Muscle of leg (tissue), 11 donors: Measurements from ENCODE around the gene AP2M1. TPM values are rescaled to one million over a fixed set of nuclear protein-coding genes. Genes with fewer than 3 reads are reported as not detected.

ENCODE experiments used
- DNase-seq: peaks from one replicate; pipeline ENCODE4 v3.0.0; 2013
- H3K27ac ChIP-seq: one replicate; pipeline ENCODE4 v1.5.1; 2013; ENCODE audit warnings: mild to moderate bottlenecking, low read length, control low read depth
- H3K27me3 ChIP-seq: one replicate; pipeline ENCODE4 v1.6.1; 2013; ENCODE audit warnings: low read length; ENCODE audit not compliant: control insufficient read depth, insufficient read depth
- H3K36me3 ChIP-seq: one replicate; pipeline ENCODE4 v1.6.1; 2013; ENCODE audit warnings: low read length; ENCODE audit not compliant: control insufficient read depth, insufficient read depth
- H3K4me1 ChIP-seq: one replicate; pipeline ENCODE4 v1.6.1; 2013; ENCODE audit warnings: low read length; ENCODE audit not compliant: control insufficient read depth, insufficient read depth
- H3K4me3 ChIP-seq: one replicate; pipeline ENCODE4 v1.5.1; 2013; ENCODE audit warnings: low read length, control low read depth
- H3K9me3 ChIP-seq: replicated peaks from 2 replicates; pipeline ENCODE4 v1.6.1; 2013; ENCODE audit warnings: low read depth, low read length; ENCODE audit not compliant: control insufficient read depth
- WGBS: methylation state at CpG from one replicate; pipeline ENCODE4 v1.1.5; 2013; ENCODE audit warnings: missing lambda C conversion rate; ENCODE audit not compliant: insufficient coverage; 5-methylcytosine and 5-hydroxymethylcytosine counted together
- polyA plus RNA-seq, 8 donors: library from polyadenylated mRNA; unstranded; fragments of 120-200 nt; gene quantifications; one replicate each; pipeline versions ENCODE4 v1.2.1 to v1.2.3, GENCODE V29; 2013; ENCODE audit warnings: inconsistent platforms in 1 of 8, low replicate concordance in 1 of 8; ENCODE audit not compliant: insufficient read length in 8 of 8, insufficient read depth in 1 of 8
- total RNA-seq: library from RNA; stranded (reverse); fragments of 120-200 nt; gene quantifications from one replicate; pipeline ENCODE4 v1.2.4, GENCODE V29; 2013

AP2M1 gene
- total and polyA plus RNA-seq, 9 donors: 130 to 255 (median 216) TPM

DNA sequence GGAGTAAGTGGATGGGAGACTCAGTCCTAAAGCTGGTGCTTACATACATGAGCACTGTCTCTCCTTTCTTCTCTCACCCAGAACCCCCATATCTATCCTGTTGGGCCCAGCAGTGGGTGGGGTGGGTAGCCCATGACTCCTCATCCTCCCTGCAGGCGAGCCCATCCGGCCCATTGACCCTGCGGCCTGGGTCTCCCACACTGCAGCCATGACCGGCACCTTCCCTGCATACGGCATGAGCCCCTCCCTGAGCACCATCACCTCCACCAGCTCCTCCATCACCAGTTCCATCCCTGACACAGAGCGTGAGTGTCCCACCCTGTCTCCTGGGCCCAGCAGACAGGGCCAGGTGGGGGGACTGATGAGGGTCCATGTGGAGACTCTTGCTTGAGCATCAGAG is 8.0 kb upstream of the AP2M1 start:
- no peak overlapping the region for H3K27ac ChIP-seq
- H3K4me3 ChIP-seq: no peak overlapping the region
- H3K27me3 ChIP-seq: no peaks in the 10 kb centered on the region
- no peaks in the 10 kb centered on the region for H3K9me3 ChIP-seq
- peaks cover 92% of the 10 kb centered on the region for H3K36me3 ChIP-seq
- no peak for DNase-seq
- H3K4me1 ChIP-seq: peaks cover 9% of the 10 kb centered on the region
- 100% methylated on average over 3 of the region's 6 CpGs for WGBS

DNA sequence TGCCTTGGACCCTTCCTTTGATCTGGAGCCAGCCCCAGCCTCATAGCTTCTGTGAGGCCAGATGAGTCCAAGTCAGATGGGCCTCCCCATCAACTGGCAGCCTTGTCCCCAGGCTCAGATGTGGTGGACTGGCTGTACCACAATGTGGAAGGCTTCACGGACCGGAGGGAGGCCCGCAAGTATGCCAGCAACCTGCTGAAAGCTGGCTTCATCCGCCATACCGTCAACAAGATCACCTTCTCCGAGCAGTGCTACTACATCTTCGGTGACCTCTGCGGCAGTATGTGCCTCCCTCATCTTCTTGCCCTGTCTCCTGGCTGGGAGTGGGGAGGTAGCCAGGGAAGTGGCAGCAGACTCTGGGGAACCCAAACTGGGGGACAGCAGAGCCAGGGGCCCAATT is 6.9 kb upstream of the AP2M1 start:
- peaks cover 95% of the 10 kb centered on the region for H3K36me3 ChIP-seq

DNA sequence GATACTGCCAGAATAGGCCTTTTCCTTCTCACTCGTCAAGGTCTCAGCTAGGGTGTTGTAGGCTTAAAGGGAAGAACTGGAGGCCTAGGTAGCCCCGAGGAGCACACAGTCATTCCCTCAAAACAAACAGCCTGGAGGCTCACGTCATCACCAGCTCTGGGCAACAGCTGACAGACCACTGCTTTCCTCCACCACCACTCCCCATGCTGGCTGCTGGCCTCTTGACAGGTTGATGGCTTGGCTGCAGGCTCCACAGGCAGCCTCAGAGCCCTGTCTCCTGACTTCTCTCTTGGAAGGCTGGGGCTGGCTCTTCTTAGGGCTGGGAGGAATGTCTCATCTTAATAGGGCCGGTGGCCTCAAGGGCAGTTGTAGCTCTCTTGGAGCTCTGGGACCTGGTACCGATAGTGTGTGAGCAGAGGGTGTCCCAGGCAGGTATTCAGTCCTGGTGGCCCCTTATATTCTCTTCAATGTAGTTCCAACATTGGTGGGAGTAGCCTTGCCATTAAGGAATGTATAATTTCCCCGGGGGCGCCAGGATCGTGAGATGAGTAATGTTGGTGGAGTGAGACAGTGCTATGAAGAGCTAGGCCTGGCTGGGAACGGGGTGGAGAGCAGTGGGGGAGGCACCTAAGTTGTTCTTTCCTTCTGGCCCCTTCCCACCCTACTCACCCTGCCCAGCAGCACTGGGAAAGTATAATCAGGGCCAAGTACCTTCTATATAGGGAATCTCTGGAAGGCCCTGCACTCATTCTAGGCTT is 6.1 kb upstream of the AP2M1 start:
- peak overlapping the region; percentile 23 for H3K27ac ChIP-seq
- peaks cover 10% of the 10 kb centered on the region for H3K4me1 ChIP-seq
- no peaks in the 10 kb centered on the region for H3K9me3 ChIP-seq
- H3K36me3 ChIP-seq: peaks cover 94% of the 10 kb centered on the region
- no peak overlapping the region for H3K4me3 ChIP-seq
- WGBS: 74% methylated on average over 3 of the region's 9 CpGs
- H3K27me3 ChIP-seq: no peaks in the 10 kb centered on the region
- peak; percentile 33 for DNase-seq

More for the DNA sequence above, 6.9 kb upstream of the AP2M1 start:
- WGBS: 93% methylated on average over 5 of the region's 8 CpGs
- Histone ChIP-seq H3K9me3 (no peaks in the 10 kb centered on the region), H3K4me3 (no peak overlapping the region), H3K4me1 (peaks cover 9% of the 10 kb centered on the region), H3K27ac (peak overlapping the region; percentile 23), H3K27me3 (no peaks in the 10 kb centered on the region)
- DNase-seq: no peak

DNA sequence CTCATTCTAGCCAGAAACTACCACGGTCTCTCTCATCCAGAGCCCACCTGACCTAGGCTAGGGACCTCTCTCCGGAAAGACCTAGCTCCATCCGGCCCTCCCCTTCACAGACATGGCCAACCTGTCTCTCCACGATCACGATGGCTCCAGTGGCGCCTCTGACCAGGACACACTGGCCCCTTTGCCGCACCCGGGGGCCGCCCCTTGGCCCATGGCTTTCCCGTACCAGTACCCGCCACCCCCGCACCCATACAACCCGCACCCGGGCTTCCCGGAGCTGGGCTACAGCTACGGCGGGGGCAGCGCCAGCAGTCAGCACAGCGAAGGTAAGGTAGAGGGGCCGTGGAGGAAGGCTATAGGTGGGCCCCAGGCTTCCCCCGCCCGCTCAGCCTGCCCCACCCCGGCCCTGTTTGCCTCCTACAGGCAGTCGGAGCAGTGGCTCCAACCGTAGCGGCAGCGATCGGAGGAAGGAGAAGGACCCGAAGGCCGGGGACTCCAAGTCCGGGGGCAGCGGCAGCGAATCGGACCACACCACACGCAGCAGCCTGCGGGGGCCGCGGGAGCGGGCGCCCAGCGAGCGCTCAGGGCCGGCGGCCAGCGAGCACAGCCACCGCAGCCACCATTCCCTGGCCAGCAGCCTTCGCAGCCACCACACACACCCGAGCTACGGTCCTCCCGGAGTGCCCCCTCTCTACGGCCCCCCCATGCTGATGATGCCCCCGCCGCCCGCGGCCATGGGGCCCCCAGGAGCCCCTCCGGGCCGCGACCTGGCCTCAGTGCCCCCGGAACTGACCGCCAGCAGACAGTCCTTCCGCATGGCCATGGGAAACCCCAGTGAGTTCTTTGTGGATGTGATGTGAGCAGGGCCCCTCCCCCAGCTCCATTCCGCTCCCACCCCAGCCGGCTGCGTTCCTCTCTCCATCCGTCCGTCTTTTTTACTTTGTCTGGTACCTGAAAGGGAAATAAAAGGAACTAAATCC is 4.5 kb upstream of the AP2M1 start:
- no peak for DNase-seq
- Histone ChIP-seq H3K27me3 (no peaks in the 10 kb centered on the region), H3K36me3 (peaks cover 80% of the 10 kb centered on the region), H3K4me1 (peaks cover 18% of the 10 kb centered on the region), H3K4me3 (no peak overlapping the region), H3K27ac (no peak overlapping the region), H3K9me3 (no peaks in the 10 kb centered on the region)
- WGBS: 85% methylated on average over 34 of the region's 66 CpGs

DNA sequence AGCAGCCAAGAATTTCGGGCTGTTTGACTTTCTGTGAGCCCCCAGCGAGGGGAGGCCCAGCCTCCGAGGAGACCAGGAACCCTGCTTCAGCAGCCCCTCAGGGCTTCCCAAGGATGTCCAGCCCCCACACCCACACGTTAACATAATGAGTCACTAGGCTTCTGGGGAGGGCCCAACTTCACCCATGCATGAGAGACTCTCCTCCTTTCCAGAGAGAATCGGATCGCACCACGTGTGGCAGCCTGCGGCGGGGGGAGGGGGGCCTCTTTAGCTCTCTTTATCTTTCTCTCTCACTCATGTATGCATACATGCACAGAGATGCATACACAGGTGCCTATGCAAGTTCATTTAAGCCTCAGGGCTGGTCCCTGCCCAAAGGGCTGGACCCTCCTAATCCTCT is 3.1 kb upstream of the AP2M1 start:
- H3K27me3 ChIP-seq: no peaks in the 10 kb centered on the region
- WGBS: 87% methylated on average over 9 of the region's 9 CpGs
- H3K9me3 ChIP-seq: no peaks in the 10 kb centered on the region
- no peak overlapping the region for H3K4me3 ChIP-seq
- peaks cover 66% of the 10 kb centered on the region for H3K36me3 ChIP-seq
- no peak for DNase-seq
- H3K27ac ChIP-seq: no peak overlapping the region
- H3K4me1 ChIP-seq: peaks cover 30% of the 10 kb centered on the region

DNA sequence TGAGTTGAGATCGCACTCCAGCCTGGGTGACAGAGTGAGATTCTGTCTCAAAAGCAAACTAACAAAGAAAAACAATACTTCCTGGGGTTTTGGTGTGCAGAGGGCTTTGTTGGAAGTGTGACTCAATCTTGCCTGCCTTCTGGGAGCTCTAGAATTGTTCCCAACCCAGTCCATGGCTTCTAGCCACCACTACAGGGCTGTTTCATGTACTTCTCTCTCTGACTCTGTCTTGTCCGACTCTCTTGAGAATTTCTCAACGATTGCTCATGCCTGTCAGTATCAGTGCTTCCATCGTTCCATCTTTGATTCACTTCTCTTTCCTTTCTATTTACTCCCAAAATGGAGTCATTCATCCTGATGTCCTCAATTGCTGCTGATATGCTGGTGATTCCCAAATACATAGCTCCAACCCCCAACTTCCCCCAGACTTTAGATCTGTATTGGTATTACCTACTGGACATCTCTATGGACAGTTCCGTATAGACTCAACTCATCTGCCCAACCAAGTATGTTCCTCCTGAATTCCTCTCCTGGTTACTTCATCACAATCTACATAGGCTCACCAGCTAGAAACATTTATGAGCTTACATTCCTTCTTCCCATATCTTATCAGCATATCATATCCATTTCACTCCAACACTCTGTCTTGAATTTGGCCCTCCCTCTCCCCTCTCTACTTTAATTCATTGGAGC is 1.8 kb upstream of the AP2M1 start:
- H3K9me3 ChIP-seq: no peaks in the 10 kb centered on the region
- no peaks in the 10 kb centered on the region for H3K27me3 ChIP-seq
- H3K27ac ChIP-seq: no peak overlapping the region
- H3K36me3 ChIP-seq: peaks cover 65% of the 10 kb centered on the region
- DNase-seq: no peak
- no peak overlapping the region for H3K4me3 ChIP-seq
- 75% methylated on average over 4 of the region's 5 CpGs for WGBS
- peaks cover 43% of the 10 kb centered on the region for H3K4me1 ChIP-seq

DNA sequence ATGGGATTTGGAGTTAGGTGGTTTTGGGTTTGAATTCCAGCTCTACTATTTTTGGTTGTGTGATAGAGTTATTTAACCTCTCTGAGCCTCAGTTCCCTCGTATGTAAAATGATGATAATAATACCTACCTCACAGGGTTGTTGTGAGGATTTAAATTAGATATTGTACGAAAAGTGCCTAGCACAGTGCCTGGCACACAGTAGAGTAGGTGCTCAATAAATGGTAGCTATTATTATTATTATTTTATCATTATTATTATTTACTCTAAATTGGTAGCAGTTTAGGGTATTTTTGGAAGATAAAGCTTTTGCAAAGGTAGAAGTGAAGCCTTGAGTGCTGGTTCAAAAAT is 1.3 kb upstream of the AP2M1 start:
- H3K4me3 ChIP-seq: no peak overlapping the region
- no CpG with 5 or more reads among the region's 2 CpGs for WGBS
- H3K9me3 ChIP-seq: no peaks in the 10 kb centered on the region
- peaks cover 65% of the 10 kb centered on the region for H3K36me3 ChIP-seq
- no peak for DNase-seq
- H3K4me1 ChIP-seq: peaks cover 45% of the 10 kb centered on the region
- H3K27ac ChIP-seq: peak overlapping the region; percentile 67
- H3K27me3 ChIP-seq: no peaks in the 10 kb centered on the region

DNA sequence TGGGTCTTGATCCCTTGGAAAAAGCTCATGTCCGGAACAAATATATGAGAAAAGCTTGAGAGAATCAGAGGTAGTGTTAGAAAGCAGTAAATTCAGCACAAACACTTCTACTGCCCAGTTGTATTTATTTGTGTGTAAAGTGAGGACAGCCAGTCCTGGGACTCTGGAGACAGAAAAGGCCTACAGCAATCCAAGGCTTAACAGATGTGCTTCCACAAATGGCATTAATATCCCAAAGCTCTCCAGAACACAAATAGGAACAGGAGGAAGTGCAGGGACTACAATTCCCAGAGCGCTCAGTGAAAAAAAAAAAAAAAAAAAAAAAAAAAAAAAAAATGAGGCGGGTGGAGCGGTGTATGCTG is 390 bp upstream of the AP2M1 start:
- H3K36me3 ChIP-seq: peaks cover 65% of the 10 kb centered on the region
- H3K27me3 ChIP-seq: no peaks in the 10 kb centered on the region
- H3K4me3 ChIP-seq: peak overlapping the region; percentile 8
- peak overlapping the region; percentile 67 for H3K27ac ChIP-seq
- DNase-seq: no peak
- WGBS: no CpG with 5 or more reads among the region's 4 CpGs
- no peaks in the 10 kb centered on the region for H3K9me3 ChIP-seq
- H3K4me1 ChIP-seq: peaks cover 39% of the 10 kb centered on the region

DNA sequence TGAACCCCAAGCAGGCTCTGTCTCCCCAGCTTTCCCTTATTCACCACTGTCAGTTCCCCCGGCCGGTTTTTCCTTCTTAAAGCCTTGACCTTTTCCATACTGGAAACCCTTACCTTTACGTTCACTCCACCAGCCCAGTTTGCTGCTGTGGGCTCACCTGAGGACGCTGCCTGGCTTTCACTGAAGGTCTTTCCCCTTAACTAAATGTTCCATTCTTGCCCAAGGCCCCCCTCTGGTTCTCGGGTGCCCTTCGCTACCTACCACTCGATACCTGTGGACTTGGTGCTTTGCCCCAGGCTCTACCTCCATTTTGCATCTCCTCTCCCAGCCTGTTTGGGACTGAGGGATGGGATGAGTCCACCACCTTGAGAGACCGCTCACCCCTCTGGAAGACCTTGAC is 851 bp downstream of the AP2M1 start:
- Histone ChIP-seq H3K27me3 (no peaks in the 10 kb centered on the region), H3K4me3 (peak overlapping the region; percentile 61), H3K4me1 (peaks cover 39% of the 10 kb centered on the region), H3K27ac (peak overlapping the region; percentile 74), H3K9me3 (no peaks in the 10 kb centered on the region), H3K36me3 (peaks cover 67% of the 10 kb centered on the region)
- 0% methylated on average over 4 of the region's 8 CpGs for WGBS
- DNase-seq: no peak

DNA sequence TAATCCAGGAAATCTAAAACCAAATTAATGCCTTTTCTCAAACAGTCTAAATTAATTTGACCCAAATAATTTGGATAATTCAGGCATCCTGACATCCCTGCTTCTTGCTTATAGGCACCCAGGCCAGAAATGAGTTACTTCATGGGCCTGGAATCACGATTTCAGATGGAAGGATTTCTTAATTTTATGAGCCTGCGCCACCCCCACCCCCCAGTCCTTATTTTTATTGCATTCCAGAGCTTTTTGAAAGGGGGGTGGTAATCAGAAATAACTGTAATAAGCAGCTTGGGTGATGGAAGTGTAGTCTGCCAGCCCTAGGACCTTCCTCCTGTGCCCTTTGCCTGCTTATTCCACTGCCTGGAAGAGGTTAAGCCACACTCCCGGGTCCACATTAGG is 1.3 kb downstream of the AP2M1 start:
- no peaks in the 10 kb centered on the region for H3K9me3 ChIP-seq
- H3K4me3 ChIP-seq: peak overlapping the region; percentile 61
- peaks cover 39% of the 10 kb centered on the region for H3K4me1 ChIP-seq
- no CpG with 5 or more reads among the region's 3 CpGs for WGBS
- peaks cover 67% of the 10 kb centered on the region for H3K36me3 ChIP-seq
- H3K27me3 ChIP-seq: no peaks in the 10 kb centered on the region
- no peak for DNase-seq
- peak overlapping the region; percentile 81 for H3K27ac ChIP-seq
